Neuronal stem cell (in vitro differentiated cells): ENCODE data around the gene TBPL2.
"Not testable (repeated sequence)": the region's sequence is repeated elsewhere in the genome, so short reads cannot be mapped to it uniquely, and the experiment has no call there.

Experiments
- DNase-seq: peaks from one replicate; pipeline ENCODE4 v3.0.0-alpha.2; 2013; ENCODE audit warnings: low spot score
- H2AFZ ChIP-seq: one replicate; pipeline ENCODE4 v1.6.1; 2013; ENCODE audit warnings: mild to moderate bottlenecking, low read length, inconsistent platforms
- H2AK5ac ChIP-seq: 2 replicates; pipeline ENCODE4 v1.6.1; 2013; ENCODE audit warnings: low read depth, mild to moderate bottlenecking, inconsistent platforms, low read length, moderate library complexity, mixed read lengths
- H2BK120ac ChIP-seq: 2 replicates; pipeline ENCODE4 v1.6.1; 2013; ENCODE audit warnings: low read depth, mild to moderate bottlenecking, inconsistent platforms, low read length, moderate library complexity, mixed read lengths
- H2BK12ac ChIP-seq: one replicate; pipeline ENCODE4 v1.6.1; 2013; ENCODE audit warnings: low read length, inconsistent platforms
- H2BK15ac ChIP-seq: 2 replicates; pipeline ENCODE4 v1.6.1; 2013; ENCODE audit warnings: mild to moderate bottlenecking, low read length, inconsistent platforms, mixed read lengths
- H2BK5ac ChIP-seq: one replicate; pipeline ENCODE4 v1.6.1; 2013; ENCODE audit warnings: inconsistent platforms, mild to moderate bottlenecking, low read length, moderate library complexity
- H3K14ac ChIP-seq: one replicate; pipeline ENCODE4 v1.6.1; 2013; ENCODE audit warnings: low read length, inconsistent platforms
- H3K18ac ChIP-seq: 2 replicates; pipeline ENCODE4 v1.6.1; 2013; ENCODE audit warnings: low read length, inconsistent platforms
- H3K23ac ChIP-seq: 2 replicates; pipeline ENCODE4 v1.6.1; 2013; ENCODE audit warnings: low read depth, mild to moderate bottlenecking, mixed read lengths, low read length, inconsistent platforms; ENCODE audit not compliant: poor library complexity
- H3K27ac ChIP-seq: replicated peaks from 3 replicates; pipeline ENCODE4 v1.5.1; 2013; ENCODE audit warnings: low read length, inconsistent platforms
- H3K27me3 ChIP-seq, 3 experiments: 2 replicates each; pipeline ENCODE4 v1.6.1; 2013; ENCODE audit warnings: low read length in 3 of 3, mild to moderate bottlenecking in 2 of 3, inconsistent platforms in 1 of 3, low read depth in 1 of 3, mixed read lengths in 1 of 3, moderate library complexity in 1 of 3; ENCODE audit not compliant: control insufficient read depth in 3 of 3, insufficient read depth in 3 of 3
- H3K36me3 ChIP-seq, 2 donors: replicated peaks in 1 of 2; 2 replicates each; pipeline ENCODE4 v1.6.1; 2013; ENCODE audit warnings: low read length in 2 of 2; ENCODE audit not compliant: control insufficient read depth in 2 of 2, insufficient read depth in 2 of 2
- H3K4ac ChIP-seq: 2 replicates; pipeline ENCODE4 v1.6.1; 2013; ENCODE audit warnings: inconsistent platforms, mild to moderate bottlenecking, low read length, moderate library complexity
- H3K4me1 ChIP-seq, 2 donors: 1 replicate in 1 of 2; 2 replicates in 1 of 2; pipeline ENCODE4 v1.6.1; 2013; ENCODE audit warnings: low read length in 2 of 2, low read depth in 1 of 2; ENCODE audit not compliant: control insufficient read depth in 2 of 2, insufficient read depth in 1 of 2
- H3K4me2 ChIP-seq: one replicate; pipeline ENCODE4 v1.6.1; 2013; ENCODE audit warnings: mild to moderate bottlenecking, low read length, inconsistent platforms; ENCODE audit not compliant: insufficient read depth, poor library complexity, severe bottlenecking
- H3K4me3 ChIP-seq, 2 donors: 2 replicates each; pipeline ENCODE4 v1.5.1; 2013; ENCODE audit warnings: low read length in 2 of 2, mild to moderate bottlenecking in 2 of 2, inconsistent platforms in 1 of 2, moderate library complexity in 1 of 2
- H3K79me1 ChIP-seq: one replicate; pipeline ENCODE4 v1.6.1; 2013; ENCODE audit warnings: low read depth, mild to moderate bottlenecking, inconsistent platforms, low read length, moderate library complexity
- H3K9ac ChIP-seq: one replicate; pipeline ENCODE4 v1.6.1; 2013; ENCODE audit warnings: mild to moderate bottlenecking, low read depth, low read length, inconsistent platforms; ENCODE audit not compliant: poor library complexity
- H3K9me3 ChIP-seq, 2 donors: replicated peaks in 1 of 2; 2 replicates each; pipeline versions ENCODE3 to v1.6.1; 2013; ENCODE audit warnings: low read length in 2 of 2, mild to moderate bottlenecking in 2 of 2, inconsistent platforms in 1 of 2, low read depth in 1 of 2, mixed read lengths in 1 of 2, moderate library complexity in 1 of 2; ENCODE audit not compliant: control insufficient read depth in 2 of 2, insufficient read depth in 1 of 2
- H4K8ac ChIP-seq: one replicate; pipeline ENCODE4 v1.6.1; 2013; ENCODE audit warnings: low read depth, mild to moderate bottlenecking, inconsistent platforms, low read length, moderate library complexity
- H4K91ac ChIP-seq: one replicate; pipeline ENCODE4 v1.6.1; 2013; ENCODE audit warnings: low read length, low read depth, mild to moderate bottlenecking, inconsistent platforms; ENCODE audit not compliant: poor library complexity
- WGBS, 2 donors: extraction: QIAGEN DNeasy Blood & Tissue Kit; methylation state at CpG; one replicate each; pipeline ENCODE4 v1.1.7; 2013; ENCODE audit warnings: missing lambda C conversion rate in 2 of 2, mixed read lengths in 1 of 2; ENCODE audit not compliant: insufficient read length in 2 of 2, insufficient replicate concordance in 1 of 2; ENCODE audit errors: extremely low coverage in 2 of 2; 5-methylcytosine and 5-hydroxymethylcytosine counted together

TBPL2 gene

GRCh38 chr14:55477680-55478079, 37.3 kb upstream of the TBPL2 start:
- H3K4me1 ChIP-seq = peaks cover 0 to 3% of the 10 kb centered on the region in 2 donors
- H2AFZ ChIP-seq = no peak overlapping the region
- no peak overlapping the region for H3K4me2 ChIP-seq
- DNase-seq = no peak
- no peak overlapping the region for H2BK5ac ChIP-seq
- H3K9ac ChIP-seq = no peak overlapping the region
- no peaks in the 10 kb centered on the region for H3K9me3 ChIP-seq
- no peak overlapping the region for H4K8ac ChIP-seq
- no peaks in the 10 kb centered on the region for H3K27me3 ChIP-seq
- no peak overlapping the region for H4K91ac ChIP-seq
- H2BK120ac ChIP-seq = no peak overlapping the region
- H3K36me3 ChIP-seq = no peaks in the 10 kb centered on the region
- H3K27ac ChIP-seq = no peak overlapping the region
- no peak overlapping the region for H2BK12ac ChIP-seq
- H3K18ac ChIP-seq = no peak overlapping the region
- no peak overlapping the region for H3K4me3 ChIP-seq
- H3K14ac ChIP-seq = no peak overlapping the region
- no peak overlapping the region for H3K23ac ChIP-seq
- no CpG with 5 or more reads among the region's 4 CpGs for WGBS, 2 donors
- no peak overlapping the region for H2AK5ac ChIP-seq
- H3K79me1 ChIP-seq = no peaks in the 10 kb centered on the region
- no peak overlapping the region for H2BK15ac ChIP-seq
- H3K4ac ChIP-seq = no peak overlapping the region

GRCh38 chr14:55476448-55476847, 36.0 kb upstream of the TBPL2 start:
- not testable (repeated sequence) for H3K18ac ChIP-seq, H3K4me3 ChIP-seq, H3K14ac ChIP-seq, H2BK5ac ChIP-seq, H3K4me1 ChIP-seq, H3K23ac ChIP-seq, DNase-seq, H4K8ac ChIP-seq, H3K36me3 ChIP-seq, H3K27ac ChIP-seq, H3K79me1 ChIP-seq, H3K9ac ChIP-seq, H2BK120ac ChIP-seq, H3K27me3 ChIP-seq, H2BK12ac ChIP-seq, H2AK5ac ChIP-seq, H3K9me3 ChIP-seq, H4K91ac ChIP-seq, H2BK15ac ChIP-seq, H3K4me2 ChIP-seq, H2AFZ ChIP-seq, H3K4ac ChIP-seq
- no CpG with 5 or more reads among the region's 3 CpGs for WGBS, 2 donors

GRCh38 chr14:55473786-55474185, 33.4 kb upstream of the TBPL2 start:
- Histone ChIP-seq H3K4ac (no peak overlapping the region), H3K18ac (no peak overlapping the region), H3K4me1 (no peaks in the 10 kb centered on the region), H3K27ac (no peak overlapping the region), H2AK5ac (no peak overlapping the region), H2BK15ac (no peak overlapping the region), H4K91ac (no peak overlapping the region), H3K23ac (no peak overlapping the region), H3K4me2 (no peak overlapping the region), H3K4me3 (no peak overlapping the region), H2BK120ac (no peak overlapping the region), H4K8ac (no peak overlapping the region), H3K9me3 (no peaks in the 10 kb centered on the region), H3K14ac (no peak overlapping the region), H2BK12ac (no peak overlapping the region), H3K27me3 (no peaks in the 10 kb centered on the region), H2AFZ (no peak overlapping the region), H3K79me1 (no peaks in the 10 kb centered on the region), H3K9ac (no peak overlapping the region), H2BK5ac (no peak overlapping the region), H3K36me3 (no peaks in the 10 kb centered on the region)
- no CpG with 5 or more reads among the region's 7 CpGs for WGBS, 2 donors
- DNase-seq = no peak

GRCh38 chr14:55470025-55470424, 29.6 kb upstream of the TBPL2 start:
- H3K9me3 ChIP-seq = peaks cover 4 to 7% of the 10 kb centered on the region in 2 donors
- H2BK120ac ChIP-seq = no peak overlapping the region
- H3K4me2 ChIP-seq = no peak overlapping the region
- no peak overlapping the region for H3K14ac ChIP-seq
- no peaks in the 10 kb centered on the region for H3K27me3 ChIP-seq
- H2BK15ac ChIP-seq = no peak overlapping the region
- H3K23ac ChIP-seq = no peak overlapping the region
- no peak overlapping the region for H3K27ac ChIP-seq
- H4K91ac ChIP-seq = no peak overlapping the region
- H3K4ac ChIP-seq = no peak overlapping the region
- no peak overlapping the region for H3K4me3 ChIP-seq
- H3K18ac ChIP-seq = no peak overlapping the region
- no peak overlapping the region for H2BK5ac ChIP-seq
- H3K4me1 ChIP-seq = no peaks in the 10 kb centered on the region
- H2AK5ac ChIP-seq = no peak overlapping the region
- H3K9ac ChIP-seq = no peak overlapping the region
- no peaks in the 10 kb centered on the region for H3K79me1 ChIP-seq
- no peaks in the 10 kb centered on the region for H3K36me3 ChIP-seq
- H2AFZ ChIP-seq = no peak overlapping the region
- WGBS, 2 donors = no CpG with 5 or more reads among the region's 1 CpG
- DNase-seq = no peak
- no peak overlapping the region for H4K8ac ChIP-seq
- H2BK12ac ChIP-seq = no peak overlapping the region
